Measurements from ENCODE around the gene PHACTR3.
"Not testable (repeated sequence)": the region's sequence is repeated elsewhere in the genome, so short reads cannot be mapped to it uniquely, and the experiment has no call there.

Gene PHACTR3

DNA sequence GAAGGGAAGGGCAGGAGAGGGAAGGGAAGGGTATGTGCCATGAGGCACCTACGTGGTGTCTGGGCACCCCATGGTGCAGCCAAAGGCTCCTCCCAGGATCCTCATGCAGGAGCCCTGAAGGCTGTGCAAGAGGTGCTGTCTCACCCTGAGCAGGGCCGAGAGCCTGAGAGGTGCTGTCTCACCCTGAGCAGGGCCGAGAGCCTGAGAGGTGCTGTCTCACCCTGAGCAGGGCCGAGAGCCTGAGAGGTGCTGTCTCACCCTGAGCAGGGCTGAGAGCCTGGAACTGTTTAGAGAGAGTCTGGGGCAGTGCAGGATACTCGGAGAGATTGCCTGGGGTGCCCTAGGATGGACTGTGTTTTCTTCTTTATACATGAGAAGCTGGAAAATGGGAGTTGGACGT is 14.2 kb downstream of the PHACTR3 start:
- DNase-seq (ENCODE audit: low read depth, low spot score) = not testable (repeated sequence)

DNA sequence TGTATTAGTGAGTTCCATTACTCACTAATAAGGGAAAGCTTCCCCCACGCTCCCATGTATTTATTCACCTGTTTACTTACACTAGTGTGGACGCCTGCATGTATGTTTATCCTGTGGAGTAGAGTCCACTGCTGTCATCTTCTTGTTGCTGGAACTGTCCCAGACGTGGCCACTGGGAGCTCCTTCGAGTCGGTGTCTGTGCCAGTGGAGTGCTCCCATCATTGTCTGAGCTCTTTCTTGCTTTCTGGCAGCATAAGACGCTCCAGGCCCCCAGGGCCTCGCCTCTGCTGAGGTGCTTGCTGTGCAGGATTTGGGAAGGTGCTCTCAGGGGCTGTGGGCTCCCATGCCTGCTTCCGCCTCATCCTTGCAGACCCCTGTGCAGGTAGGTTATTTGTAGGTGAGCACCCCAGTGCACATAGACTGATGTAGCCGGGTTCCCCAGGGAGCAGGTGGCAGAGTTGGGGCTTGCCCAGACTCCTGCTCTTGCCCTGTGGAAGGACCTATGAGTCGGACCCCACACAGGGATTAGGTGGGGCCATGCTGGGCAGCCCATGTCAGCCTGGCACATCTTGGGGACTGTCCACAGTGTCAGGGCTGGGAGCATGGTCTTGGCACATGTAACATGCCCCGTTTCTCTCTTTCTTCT is 16.6 kb downstream of the PHACTR3 start:
- no peak for DNase-seq (ENCODE audit: low read depth, low spot score)

DNA sequence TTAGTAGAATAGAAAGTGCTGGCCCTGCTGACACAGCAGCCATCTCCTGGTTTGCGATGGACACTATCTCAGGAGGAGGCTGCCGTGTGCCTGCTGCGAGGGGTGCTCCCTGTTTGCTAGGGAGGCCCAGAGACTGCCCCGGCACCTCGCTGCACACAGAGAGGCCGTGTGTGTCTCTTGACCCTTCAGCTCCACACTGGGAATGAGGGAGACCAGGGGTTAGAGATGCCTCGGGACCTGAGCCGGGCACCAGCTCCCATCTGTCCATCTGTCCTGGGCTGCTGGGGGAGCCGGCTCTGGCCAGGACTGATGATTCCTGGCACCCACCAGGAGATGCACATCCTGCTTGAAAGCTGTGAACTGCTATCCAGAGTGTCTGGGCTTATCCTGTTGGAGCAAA is 18.2 kb downstream of the PHACTR3 start:
- no peak for DNase-seq (ENCODE audit: low read depth, low spot score)

DNA sequence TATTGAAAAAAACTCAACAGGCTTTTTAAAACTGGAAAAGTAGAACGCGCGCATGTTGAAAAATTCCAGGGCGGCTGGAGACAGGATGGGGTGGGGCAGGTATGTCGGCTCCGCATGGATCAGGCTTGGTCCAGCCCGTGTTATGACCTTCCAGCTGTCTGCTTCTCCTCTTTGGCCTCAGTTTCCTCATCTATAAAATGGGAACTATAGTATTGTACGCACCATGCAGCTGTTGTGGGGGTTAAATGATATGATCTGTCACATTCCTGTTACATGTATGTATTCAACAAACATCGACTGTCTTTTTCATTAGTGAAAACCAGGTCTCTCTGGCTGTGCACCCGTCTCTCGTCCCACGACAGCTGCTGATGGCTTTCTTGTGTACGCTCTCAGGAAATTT is 18.8 kb downstream of the PHACTR3 start:
- no peak for DNase-seq (ENCODE audit: low read depth, low spot score)

DNA sequence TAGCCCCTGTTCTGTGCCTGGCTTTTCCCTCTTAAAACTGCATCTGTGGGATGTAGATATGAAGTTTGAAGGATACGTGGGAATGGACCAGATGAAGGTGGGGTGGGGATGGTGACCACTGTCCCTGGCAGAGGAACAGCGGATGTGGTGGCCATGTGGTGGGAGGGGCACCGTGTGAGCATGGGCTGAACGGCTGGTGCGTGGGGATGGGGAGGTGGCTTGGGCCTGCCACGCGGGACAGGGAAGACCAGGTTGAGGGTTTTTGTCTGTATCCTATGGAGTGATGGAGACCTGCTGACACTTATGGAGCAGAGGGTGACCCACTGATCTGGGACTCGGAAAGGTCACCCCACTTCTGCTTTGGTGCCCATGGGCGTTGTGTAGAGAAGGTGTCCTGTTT is 19.2 kb downstream of the PHACTR3 start:
- no peak for DNase-seq (ENCODE audit: low read depth, low spot score)

DNA sequence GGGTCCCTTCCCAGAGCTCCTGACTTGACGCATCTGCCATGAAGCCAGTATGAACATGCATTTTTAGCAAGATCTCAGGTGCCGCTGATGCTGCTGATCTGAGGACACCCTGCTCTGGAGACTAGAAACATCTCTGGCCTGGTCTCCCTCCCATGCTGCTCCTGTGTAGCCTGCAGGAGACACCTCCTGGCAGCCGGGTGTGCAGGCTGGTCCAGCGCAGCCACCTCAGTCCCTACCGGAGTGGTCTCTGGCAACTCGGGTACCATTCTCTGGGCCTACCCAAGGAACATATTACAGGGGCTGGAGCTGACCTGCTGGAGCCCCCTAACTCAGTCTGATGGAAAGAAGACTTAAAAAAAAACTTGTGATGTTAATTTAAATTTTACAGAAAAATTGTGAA is 20.1 kb downstream of the PHACTR3 start:
- no peak for DNase-seq (ENCODE audit: low read depth, low spot score)

DNA sequence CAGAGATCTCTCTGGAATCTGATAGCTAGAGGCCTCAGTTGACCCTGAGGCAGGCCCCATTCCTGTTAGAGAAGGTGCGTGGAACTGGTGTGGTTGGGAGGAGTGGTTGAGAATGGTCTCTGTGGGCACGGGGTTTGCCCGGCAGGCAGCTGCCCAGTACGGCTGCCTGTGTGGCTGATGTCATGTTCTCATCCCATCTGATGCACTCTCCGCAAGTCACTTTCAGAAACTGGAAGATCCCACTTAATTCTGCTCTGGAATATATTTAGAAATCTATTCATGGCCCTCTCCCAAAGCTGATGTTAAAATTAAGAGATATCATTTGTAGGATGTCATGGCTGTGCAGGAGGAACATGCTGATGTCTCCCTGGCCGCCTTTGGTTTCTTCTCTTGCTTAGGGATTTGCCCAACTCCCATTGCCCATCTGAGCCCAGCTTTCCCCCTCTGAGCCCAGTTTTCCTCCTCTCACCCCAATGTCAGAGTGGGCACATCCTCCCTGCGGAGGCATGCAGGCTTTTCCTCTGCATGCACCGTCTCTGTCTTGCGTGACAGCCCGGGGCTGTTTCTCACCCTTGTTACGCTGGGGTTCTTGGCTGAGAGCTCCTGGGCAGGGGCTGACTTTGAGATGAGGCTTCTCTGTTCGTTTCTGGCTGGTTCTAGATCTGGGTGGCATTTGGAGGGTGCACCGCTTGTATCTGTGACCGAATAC is 21.0 kb downstream of the PHACTR3 start:
- no peak for DNase-seq (ENCODE audit: low read depth, low spot score)

DNA sequence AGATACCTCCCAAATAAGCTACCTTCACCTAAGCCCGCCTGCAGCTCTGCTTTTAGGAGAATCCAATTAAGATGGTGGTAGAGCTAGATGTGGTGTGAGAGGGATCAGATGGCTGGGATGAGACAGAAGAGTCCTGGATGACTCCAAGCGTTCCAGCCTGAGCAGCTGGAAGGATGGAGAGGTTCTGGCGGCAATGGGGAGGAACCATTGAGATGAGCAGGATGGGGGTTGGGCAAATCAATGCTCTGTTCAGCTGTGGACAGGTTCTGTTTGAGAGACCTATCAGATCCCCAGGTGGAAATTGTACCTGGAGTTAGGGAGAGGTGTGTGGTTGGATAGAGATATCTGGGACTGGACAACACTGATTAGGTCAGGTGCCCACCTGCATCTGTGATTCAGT is 23.0 kb downstream of the PHACTR3 start:
- no peak for DNase-seq (ENCODE audit: low read depth, low spot score)

DNA sequence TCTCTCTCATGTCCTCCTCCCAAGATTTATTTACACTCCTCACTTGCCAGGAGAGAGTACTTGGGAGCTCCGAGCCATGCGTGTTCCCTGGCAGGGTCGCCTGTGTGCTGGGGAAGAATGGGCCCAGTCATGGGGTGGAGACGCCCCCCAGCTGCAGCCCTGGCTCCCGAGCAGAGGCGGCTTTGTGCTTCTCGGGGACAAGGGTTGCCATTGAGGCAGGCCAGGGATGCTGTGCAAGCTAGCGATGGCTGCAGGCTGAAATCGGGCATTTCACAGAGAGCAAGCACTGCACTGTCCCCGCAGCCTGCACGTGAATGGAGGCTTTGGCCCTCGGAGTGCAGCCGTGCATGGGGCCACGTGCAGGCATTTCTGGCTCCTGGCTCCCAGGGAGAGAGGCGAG is 23.8 kb downstream of the PHACTR3 start:
- DNase-seq (ENCODE audit: low read depth, low spot score) = no peak

DNA sequence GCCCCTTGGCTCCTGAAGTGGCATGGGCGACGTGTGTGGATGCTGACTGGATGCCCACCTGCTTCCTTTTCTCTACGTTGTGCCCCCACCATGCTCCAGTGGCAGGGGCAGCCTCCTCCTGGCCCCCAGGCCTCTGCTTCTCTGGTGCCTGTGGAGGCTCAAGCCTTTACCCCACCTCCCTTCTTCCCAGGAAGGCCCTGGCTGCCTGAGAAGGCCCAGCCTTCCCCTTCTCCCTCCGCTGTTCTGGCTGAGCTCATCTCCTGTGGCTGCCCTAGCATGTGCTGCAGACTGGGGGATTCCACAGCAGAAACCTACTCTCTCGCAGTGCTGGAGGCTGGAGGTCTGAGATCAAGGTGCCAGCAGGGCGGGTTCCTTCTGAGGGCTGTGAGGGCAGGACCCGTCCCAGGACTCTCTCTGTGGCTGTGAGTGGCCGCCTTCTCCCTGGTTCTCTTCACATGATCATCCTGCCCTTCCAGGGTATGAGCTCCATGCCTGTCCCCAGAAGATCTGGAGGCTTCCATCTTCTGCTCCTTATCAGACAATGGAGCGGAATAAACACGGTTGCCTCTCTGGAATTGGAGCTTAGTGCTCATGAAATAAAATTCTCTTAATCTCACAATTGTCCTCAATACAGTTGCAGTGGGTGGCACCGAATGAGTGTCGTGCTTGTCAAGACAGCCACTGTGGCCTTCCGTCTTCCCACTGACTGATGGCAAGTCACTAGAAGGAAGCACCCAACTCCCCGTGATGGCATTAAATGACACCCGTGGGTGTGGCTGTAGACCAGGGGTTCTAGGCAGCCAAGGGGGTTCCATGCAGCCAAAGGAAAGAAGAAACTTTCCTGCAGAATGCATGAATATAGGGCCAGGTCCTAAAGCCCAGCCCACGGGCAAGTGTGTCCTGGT is 25.1 kb downstream of the PHACTR3 start:
- DNase-seq (ENCODE audit: low read depth, low spot score) = no peak

DNA sequence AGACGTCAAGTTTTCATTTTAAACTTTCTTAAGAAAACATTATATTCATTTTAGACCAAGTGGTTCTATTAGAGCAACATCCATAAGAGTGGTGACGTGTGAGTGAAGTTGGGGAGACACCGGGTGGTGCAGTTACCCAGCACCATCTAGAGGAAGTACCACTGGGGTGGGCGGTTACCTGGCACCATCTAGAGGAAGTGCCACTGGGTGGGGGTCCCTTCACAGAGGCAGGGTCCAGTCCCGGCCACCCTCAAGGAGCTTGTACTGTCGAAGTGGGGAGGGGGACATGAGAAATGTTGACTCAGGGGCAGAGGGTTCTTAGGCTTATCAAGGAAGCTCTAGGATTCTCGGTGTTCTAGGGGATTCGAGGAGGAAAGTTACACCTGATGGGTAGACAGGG is 26.2 kb downstream of the PHACTR3 start:
- DNase-seq (ENCODE audit: low read depth, low spot score) = no peak

DNA sequence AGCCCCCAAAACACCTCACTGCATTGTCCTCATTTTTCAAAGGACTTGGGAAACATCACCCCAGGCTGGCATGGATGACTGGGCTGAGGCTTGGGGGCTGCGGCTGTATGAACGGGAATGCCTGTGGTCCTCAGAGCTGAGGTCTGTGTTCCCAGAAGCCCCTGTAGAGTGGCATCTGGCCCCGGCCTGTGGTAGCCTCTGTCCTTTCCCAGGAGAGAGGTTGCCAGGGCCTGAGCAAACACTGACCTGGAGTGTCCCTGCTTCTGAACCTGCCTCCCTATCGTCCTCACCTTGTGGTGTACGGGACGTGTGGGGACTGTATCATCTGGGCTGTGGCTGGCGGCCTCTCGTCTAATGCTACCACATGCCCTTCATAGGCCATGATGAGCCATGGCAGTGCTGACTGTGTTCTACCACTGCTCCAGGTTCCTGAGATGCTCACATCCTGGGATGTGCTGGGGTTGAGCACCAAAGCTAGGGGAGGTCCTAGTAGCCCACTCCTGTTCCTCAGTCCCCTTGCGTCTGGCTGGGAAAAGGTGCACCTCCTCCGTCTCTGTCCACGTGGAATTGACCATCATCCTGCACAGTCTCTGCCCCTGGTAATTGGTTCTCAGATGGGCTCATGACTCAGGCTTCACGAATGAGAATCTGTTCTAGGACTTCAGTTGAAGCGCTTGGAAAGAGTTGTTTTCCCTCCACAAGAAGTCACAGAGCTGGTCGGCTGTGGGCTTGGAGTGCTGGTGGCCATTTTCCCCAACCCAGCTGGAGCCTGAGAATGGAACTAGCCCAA is 27.6 kb downstream of the PHACTR3 start:
- no peak for DNase-seq (ENCODE audit: low read depth, low spot score)

DNA sequence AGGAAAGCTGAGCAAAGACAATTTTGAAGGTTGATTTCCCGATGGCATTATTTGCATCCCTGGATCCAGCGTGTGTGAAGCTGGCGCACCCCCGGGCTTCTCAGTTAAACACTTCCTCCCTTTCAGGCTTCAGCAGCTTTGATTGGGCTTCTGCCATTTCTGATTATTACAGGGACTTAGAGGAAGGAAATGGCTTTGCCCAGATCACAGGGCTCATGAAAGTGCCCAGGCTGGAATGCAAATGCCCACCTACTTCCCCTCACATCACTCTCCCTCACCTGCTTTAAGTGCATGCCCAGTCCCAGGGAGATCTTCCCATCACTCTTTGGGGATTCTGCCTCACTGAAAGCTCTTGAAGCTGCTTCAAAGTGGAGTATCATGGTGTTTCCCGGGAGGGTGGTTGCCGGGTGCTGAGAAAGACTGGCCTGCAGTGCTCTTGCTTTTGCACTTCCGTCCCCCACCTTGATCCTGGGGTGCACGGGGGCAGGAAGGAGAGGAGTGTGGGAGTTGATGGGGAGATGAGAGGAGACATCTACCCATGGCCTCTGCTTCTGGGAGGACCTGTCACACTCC is 28.3 kb downstream of the PHACTR3 start:
- DNase-seq (ENCODE audit: low read depth, low spot score) = no peak

DNA sequence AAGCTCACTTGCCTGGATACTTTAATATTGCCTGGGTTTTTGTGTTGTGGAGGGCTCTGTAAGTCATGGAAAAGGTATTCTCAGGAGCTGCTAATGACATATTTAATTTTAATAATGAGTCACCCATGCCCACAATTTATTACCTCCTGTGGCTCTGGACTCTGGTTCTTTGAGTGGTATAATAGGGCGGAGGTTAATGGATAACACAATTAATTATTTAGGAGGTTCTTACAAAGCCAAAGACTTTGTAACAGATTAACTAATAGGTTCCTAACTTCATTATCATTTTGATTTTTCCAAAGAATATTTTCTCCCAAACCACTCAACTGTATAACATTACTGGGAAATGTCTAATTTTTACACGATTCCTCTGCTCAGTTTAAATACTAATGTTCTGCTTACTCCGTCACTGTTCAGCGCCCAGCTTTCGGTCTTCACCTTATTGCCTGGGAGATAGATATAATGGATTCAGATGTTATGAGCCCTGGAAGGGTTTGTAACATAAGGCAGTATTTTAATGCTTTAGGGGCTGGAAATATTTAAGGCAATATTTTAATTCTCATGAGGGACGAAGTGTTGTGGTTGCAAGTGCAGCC is 29.4 kb downstream of the PHACTR3 start:
- no peak for DNase-seq (ENCODE audit: low read depth, low spot score)

DNA sequence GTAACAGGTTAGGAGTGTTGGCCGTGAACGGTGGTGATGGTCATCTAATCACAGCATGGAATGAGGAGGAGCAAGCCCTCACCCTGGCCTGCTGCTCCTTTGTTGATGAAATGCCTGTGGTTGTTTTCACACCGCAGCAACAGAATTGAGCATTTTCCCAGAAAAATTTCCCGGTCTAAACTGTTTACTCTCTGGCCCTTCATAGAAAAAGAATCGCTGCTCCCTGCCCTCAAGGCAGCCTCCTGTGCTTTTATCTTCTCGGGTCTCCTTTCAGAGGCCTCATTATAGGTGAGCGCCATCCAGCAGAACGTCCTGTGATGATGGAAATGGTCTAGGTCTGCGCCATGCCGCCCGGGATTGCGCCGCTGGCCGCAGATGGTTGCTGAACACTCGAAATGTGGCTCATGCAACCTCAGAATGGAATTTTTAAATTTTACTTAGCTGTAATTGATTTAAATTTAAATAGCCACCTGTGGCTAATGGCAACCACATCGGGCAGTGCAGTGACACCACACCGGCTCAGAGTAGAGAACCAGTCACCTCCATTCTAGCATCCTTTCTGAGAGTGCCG is 30.2 kb downstream of the PHACTR3 start:
- no peak for DNase-seq (ENCODE audit: low read depth, low spot score)

DNA sequence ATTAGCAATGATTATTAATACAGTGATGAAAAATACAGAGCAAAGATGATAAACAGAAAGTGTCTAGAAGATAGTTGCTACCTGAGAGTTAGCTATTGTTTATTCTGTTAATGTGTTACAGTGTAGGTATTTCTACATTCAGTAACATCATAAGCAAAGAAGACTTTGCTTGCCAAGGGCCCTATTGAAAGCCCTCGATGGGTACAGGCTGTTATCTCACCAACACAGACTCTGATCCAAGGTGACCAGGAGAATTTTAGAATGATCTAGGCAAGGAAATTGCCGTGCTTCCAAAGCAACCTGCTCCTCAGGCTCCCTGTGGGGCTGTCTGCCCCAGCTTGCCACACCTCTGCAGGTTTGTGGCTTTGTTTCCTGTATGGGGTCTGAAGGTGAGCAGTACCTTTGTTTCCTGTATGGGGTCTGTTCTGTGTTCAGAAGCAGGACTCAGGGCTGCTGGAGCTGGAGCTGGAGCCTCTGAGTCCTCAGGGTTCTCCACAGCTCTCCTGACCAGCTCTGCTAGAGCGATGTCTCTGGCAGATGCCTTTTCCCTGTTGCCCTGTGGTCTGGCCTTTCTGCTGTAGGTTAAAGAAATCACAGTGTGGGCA is 32.5 kb downstream of the PHACTR3 start:
- DNase-seq (ENCODE audit: low read depth, low spot score) = no peak

DNA sequence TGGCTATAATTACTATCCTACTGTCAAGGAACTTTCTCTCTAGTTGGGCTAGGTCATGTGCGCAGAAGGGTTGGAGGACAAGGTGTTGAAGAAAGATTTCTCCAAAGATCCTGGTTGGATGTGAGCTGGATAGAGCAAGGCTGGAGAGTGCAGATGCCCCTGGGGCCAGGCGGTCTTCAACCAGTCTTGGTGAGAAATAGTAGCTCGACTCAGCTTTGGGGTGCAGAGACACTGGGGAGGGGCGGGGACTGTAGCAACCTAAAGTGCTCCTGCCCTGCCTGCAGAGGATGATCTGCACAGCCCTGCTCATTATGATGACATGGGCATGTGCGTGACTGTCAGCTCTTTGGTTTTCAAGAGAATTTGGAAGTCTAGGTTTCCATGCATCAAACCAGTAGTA is 35.9 kb downstream of the PHACTR3 start:
- DNase-seq (ENCODE audit: low read depth, low spot score) = no peak

DNA sequence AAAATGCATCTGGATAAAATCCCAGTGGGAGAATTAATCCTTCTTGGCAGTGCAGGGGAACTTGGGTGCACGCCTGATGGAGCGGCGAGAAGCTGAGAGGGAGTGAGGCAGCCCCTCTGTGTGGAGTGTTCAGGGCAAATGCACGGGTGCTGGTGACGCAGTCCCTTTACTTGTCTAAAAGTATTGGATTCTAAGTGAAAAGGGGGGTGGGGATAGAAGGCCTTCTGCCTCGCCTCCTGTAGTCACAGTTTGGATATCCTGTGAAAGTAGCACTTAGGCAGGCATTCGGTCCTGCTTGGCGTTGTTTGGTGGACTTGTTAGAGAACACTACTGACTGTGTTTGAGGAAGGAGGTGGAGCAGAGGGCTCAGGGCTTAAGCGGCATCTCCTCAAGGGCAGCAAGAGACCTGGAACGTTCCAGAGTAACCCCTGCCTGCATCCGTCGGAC is 39.3 kb downstream of the PHACTR3 start:
- no peak for DNase-seq (ENCODE audit: low read depth, low spot score)

DNA sequence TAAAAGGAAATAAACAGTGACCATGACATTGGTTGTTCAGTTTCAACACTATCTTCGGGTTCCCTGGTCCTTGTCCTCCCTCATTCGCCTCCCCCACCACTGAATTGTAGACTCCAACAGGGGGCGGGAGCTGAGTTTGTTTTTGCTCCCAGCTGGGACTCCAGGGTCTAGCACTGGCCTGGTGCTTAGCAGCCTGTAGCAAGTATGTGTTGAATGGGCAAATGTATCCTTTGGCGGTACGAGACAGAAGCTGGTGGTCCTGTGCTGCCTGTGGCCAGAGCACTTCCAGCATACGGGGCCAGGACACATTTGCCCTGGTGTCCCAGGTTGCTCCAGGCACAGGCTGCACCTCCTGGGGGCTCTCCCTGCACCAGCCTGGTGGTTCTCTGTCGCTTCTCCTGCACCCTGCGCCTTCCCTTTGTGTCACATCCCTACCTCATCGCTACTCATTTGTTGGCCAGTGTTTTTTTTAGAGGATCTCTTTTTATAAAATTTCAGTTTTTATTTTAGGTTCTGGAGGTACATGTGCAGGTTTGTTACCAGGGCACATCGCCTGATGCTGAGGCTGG is 40.1 kb downstream of the PHACTR3 start:
- DNase-seq (ENCODE audit: low read depth, low spot score) = no peak

DNA sequence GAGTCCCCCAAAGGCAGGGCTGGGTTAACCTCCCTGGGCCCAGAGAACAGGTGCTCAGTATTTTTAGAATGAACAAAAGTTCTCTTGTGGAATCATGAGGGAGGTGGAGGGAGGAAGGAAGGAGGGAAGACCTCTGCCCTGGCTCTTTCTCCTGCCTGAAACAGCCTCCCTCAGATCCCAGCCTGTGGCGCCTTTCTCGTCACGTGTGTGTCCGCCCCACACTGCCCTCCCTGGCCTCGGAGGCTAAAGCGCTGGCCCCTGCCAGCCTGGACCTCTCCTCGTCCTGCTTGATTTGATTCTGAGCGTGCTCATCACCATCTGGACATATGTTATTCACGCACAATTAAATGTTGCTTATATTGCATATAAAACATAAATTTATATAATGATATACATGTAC is 40.9 kb downstream of the PHACTR3 start:
- DNase-seq (ENCODE audit: low read depth, low spot score) = no peak
